22Rv1 (cell line): ENCODE data around the gene SLIT1.

ENCODE experiments used
- ZFX ChIP-seq: fragments of 450-650 bp; IDR thresholded peaks from 2 replicates; pipeline ENCODE4 v1.6.1; 2017; ENCODE audit warnings: antibody characterized with exemption, borderline replicate concordance
- TF ChIP-seq, protein P1 (sequence below): fragments of 450-650 bp; IDR thresholded peaks from 2 replicates; pipeline ENCODE4 v1.5.1; 2017; ENCODE audit warnings: mild to moderate bottlenecking

DNA sequence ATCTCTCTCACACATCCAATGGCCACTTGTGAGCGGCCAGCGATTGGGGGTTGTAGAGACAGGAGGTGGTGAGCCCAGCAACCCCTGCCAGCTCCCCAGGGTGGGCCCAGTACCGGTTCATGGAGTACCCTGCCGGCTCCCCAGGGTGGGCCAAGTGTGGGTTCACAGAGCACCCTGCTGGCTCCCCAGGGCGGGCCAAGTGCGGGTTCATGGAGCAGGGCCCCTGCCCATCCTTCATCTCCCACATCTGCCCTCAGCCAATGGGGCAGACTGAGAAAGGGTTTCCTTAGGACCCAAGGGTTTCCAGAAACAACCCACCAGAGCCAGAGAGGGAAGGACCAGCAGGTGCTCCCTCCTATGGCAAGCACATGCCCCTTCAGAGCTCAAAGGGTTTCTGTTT, 21.4 kb upstream of the SLIT1 start:
- TF ChIP-seq, protein P1, sequence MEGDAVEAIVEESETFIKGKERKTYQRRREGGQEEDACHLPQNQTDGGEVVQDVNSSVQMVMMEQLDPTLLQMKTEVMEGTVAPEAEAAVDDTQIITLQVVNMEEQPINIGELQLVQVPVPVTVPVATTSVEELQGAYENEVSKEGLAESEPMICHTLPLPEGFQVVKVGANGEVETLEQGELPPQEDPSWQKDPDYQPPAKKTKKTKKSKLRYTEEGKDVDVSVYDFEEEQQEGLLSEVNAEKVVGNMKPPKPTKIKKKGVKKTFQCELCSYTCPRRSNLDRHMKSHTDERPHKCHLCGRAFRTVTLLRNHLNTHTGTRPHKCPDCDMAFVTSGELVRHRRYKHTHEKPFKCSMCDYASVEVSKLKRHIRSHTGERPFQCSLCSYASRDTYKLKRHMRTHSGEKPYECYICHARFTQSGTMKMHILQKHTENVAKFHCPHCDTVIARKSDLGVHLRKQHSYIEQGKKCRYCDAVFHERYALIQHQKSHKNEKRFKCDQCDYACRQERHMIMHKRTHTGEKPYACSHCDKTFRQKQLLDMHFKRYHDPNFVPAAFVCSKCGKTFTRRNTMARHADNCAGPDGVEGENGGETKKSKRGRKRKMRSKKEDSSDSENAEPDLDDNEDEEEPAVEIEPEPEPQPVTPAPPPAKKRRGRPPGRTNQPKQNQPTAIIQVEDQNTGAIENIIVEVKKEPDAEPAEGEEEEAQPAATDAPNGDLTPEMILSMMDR = no peak
- TF ChIP-seq ZFX = no peak
